ENCODE data around the gene PNPLA3. TPM values are rescaled to one million over a fixed set of nuclear protein-coding genes. Genes with fewer than 3 reads are reported as not detected.

The PNPLA3 gene
- total RNA-seq, 1 experiment from 2014 or later: 0.36 TPM

- CTCF ChIA-PET: no interaction called here
- ATAC-seq (no peak), DNase-seq (no peak)
- no peaks in the 10 kb centered on the region for H3F3A ChIP-seq (ENCODE audit: low read length, unreplicated experiment)
- no peak overlapping the region for H2AFZ ChIP-seq (ENCODE audit: low read length)
- intact Hi-C loops (cut with micrococcal nuclease): no loop called here
- no peaks in the 10 kb centered on the region for H3K4me1 ChIP-seq (ENCODE audit: insufficient read depth, low read length)
- BruUV-seq (replicated peaks): no TSS peak
- H3K27ac ChIP-seq (ENCODE audit: low read length): no peak overlapping the region
- no peaks in the 10 kb centered on the region for H4K20me1 ChIP-seq (ENCODE audit: low read length)
- H3K4me2 ChIP-seq (ENCODE audit: low read length): no peak overlapping the region
- no peaks in the 10 kb centered on the region for H3K9me3 ChIP-seq (ENCODE audit: low read length)
- no peaks in the 10 kb centered on the region for H3K79me2 ChIP-seq (ENCODE audit: low read length)
- peaks cover 6% of the 10 kb centered on the region; the same call in 1 of the 2 replicates for H3K36me3 ChIP-seq (ENCODE audit: low read depth, low read length)
- TF ChIP-seq CTCF (conservative IDR thresholded peaks at IDR 0.05; ENCODE audit: low read depth, low read length) (no peak), EZH2 (IDR thresholded peaks at IDR 0.05; ENCODE audit: low read length, unreplicated experiment) (no peak), EZH2phosphoT487 (IDR thresholded peaks at IDR 0.05; ENCODE audit: borderline replicate concordance, low read length) (no peak)
- no peaks in the 10 kb centered on the region for H3K9me2 ChIP-seq (replicated peaks; ENCODE audit: low read length)
- no peak overlapping the region for H3K9ac ChIP-seq (ENCODE audit: low read length)
- POLR2A ChIA-PET (ENCODE audit: unreplicated experiment): no interaction called here
- H3K4me3 ChIP-seq (ENCODE audit: low read length): no peak overlapping the region
- H3K27me3 ChIP-seq (ENCODE audit: low read length): no peaks in the 10 kb centered on the region
Observed at GRCh38 chr22:43974028-43974545, 50.5 kb downstream of the PNPLA3 start.

DNA sequence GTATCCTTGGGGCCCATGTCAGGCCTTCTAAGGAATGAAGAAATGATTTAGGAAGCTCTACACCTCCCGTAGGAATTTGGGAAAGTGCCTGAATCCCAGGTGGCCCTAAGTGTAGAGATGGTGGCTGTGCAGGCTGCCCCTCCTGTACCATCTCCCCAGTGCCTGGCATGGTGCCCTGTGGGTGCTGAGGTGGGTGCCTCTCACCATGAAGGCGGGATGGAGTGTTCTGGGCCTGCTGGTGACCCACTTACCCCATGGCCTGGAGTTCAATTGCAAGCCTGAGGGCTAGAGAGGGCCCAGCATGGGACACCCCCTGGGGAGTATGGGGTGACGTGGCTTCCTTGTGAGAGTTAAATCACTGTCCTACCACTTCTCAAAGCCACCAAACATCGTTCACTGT, 51.4 kb downstream of the PNPLA3 start:
- Histone ChIP-seq H3K4me1 (ENCODE audit: insufficient read depth, low read length) (no peaks in the 10 kb centered on the region), H3K79me2 (ENCODE audit: low read length) (no peaks in the 10 kb centered on the region), H3K9me3 (ENCODE audit: low read length) (no peaks in the 10 kb centered on the region), H3K27me3 (ENCODE audit: low read length) (no peaks in the 10 kb centered on the region), H4K20me1 (ENCODE audit: low read length) (no peaks in the 10 kb centered on the region), H3K36me3 (ENCODE audit: low read depth, low read length) (peaks cover 6% of the 10 kb centered on the region; the same call in 1 of the 2 replicates), H3K27ac (ENCODE audit: low read length) (no peak overlapping the region), H2AFZ (ENCODE audit: low read length) (no peak overlapping the region), H3K9ac (ENCODE audit: low read length) (no peak overlapping the region), H3K4me2 (ENCODE audit: low read length) (no peak overlapping the region), H3F3A (ENCODE audit: low read length, unreplicated experiment) (no peaks in the 10 kb centered on the region), H3K4me3 (ENCODE audit: low read length) (no peak overlapping the region), H3K9me2 (replicated peaks; ENCODE audit: low read length) (no peaks in the 10 kb centered on the region)
- ChIA-PET POLR2A (ENCODE audit: unreplicated experiment) (no interaction called here), CTCF (no interaction called here)
- BruUV-seq (replicated peaks): no TSS peak
- TF ChIP-seq EZH2 (IDR thresholded peaks at IDR 0.05; ENCODE audit: low read length, unreplicated experiment): no peak
- no peak for TF ChIP-seq EZH2phosphoT487 (IDR thresholded peaks at IDR 0.05; ENCODE audit: borderline replicate concordance, low read length)
- no peak for TF ChIP-seq CTCF (conservative IDR thresholded peaks at IDR 0.05; ENCODE audit: low read depth, low read length)
- DNase-seq: no peak
- intact Hi-C loops (cut with micrococcal nuclease): no loop called here
- ATAC-seq: no peak

- ChIA-PET CTCF (no interaction called here), POLR2A (ENCODE audit: unreplicated experiment) (no interaction called here)
- DNase-seq: no peak
Observed at GRCh38 chr22:43976861-43977795, 53.5 kb downstream of the PNPLA3 start.

More at GRCh38 chr22:43976861-43977795, 53.5 kb downstream of the PNPLA3 start:
- Histone ChIP-seq H3K4me2 (ENCODE audit: low read length) (no peak overlapping the region), H4K20me1 (ENCODE audit: low read length) (no peaks in the 10 kb centered on the region), H3K27me3 (ENCODE audit: low read length) (no peaks in the 10 kb centered on the region), H3K27ac (ENCODE audit: low read length) (no peak overlapping the region), H3K79me2 (ENCODE audit: low read length) (no peaks in the 10 kb centered on the region), H3K9ac (ENCODE audit: low read length) (no peak overlapping the region), H2AFZ (ENCODE audit: low read length) (no peak overlapping the region), H3K36me3 (ENCODE audit: low read depth, low read length) (peaks cover 14% of the 10 kb centered on the region; the same call in 1 of the 2 replicates), H3K4me3 (ENCODE audit: low read length) (no peak overlapping the region), H3K9me2 (replicated peaks; ENCODE audit: low read length) (no peaks in the 10 kb centered on the region), H3F3A (ENCODE audit: low read length, unreplicated experiment) (no peaks in the 10 kb centered on the region), H3K9me3 (ENCODE audit: low read length) (no peaks in the 10 kb centered on the region), H3K4me1 (ENCODE audit: insufficient read depth, low read length) (no peaks in the 10 kb centered on the region)
- no TSS peak for BruUV-seq (replicated peaks)
- no peak for ATAC-seq
- intact Hi-C loops (cut with micrococcal nuclease): no loop called here
- TF ChIP-seq CTCF (conservative IDR thresholded peaks at IDR 0.05; ENCODE audit: low read depth, low read length) (no peak), EZH2phosphoT487 (IDR thresholded peaks at IDR 0.05; ENCODE audit: borderline replicate concordance, low read length) (no peak), EZH2 (IDR thresholded peaks at IDR 0.05; ENCODE audit: low read length, unreplicated experiment) (no peak)
